K562 (cell line): ENCODE measurements around the gene RAB31. TPM values are rescaled to one million over a fixed set of nuclear protein-coding genes. Genes with fewer than 3 reads are reported as not detected.

Experiments used
- IFI16 ChIP-seq: fragments of 250-450 bp; sonication (Bioruptor Pico); IDR thresholded peaks from 2 replicates; pipeline ENCODE4 v2.1.2; 2022; ENCODE audit warnings: mild to moderate bottlenecking, inconsistent platforms
- RAD21 ChIP-seq, 2 experiments: fragments of 250-450 bp in 1 of 2; fragments of 450-650 bp in 1 of 2; sonication (Bioruptor Pico) in 1 of 2; formaldehyde crosslinking in 1 of 2; IDR thresholded peaks in 1 of 2; conservative IDR thresholded peaks in 1 of 2; 2 replicates each; pipeline versions ENCODE4 v1.4.0 to v1.8.0; 2020 to 2022; ENCODE audit warnings: mild to moderate bottlenecking in 2 of 2, moderate library complexity in 1 of 2
- polyA plus RNA-seq, 8 experiments: library from polyadenylated mRNA; depleted of rRNA in 4 of 8; stranded (reverse) in 5 of 8; unstranded in 3 of 8; fragments of >200 nt; fragmentation: Nextera tagmentation in 2 of 8; fragmentation: Illumina TruSeq in 1 of 8; extraction: Ambion mirVana in 2 of 8; extraction: Trizol in 1 of 8; gene quantifications; 2 replicates each; pipeline versions ENCODE4 v1.2.1 to v1.2.3, GENCODE V29; 2011 to 2014; ENCODE audit warnings: inconsistent platforms in 1 of 8, missing spikeins in 1 of 8
- total RNA-seq, 7 experiments: library from RNA; depleted of rRNA in 6 of 7; stranded (reverse); fragments of >200 nt in 6 of 7; fragmentation: Illumina TruSeq in 2 of 7; extraction: Trizol in 2 of 7; gene quantifications; 2 replicates each; pipeline versions ENCODE4 v1.2.1 to v1.2.3, GENCODE V29; 2011 to 2021; ENCODE audit warnings: low replicate concordance in 1 of 7
- TF ChIP-seq, protein P1 (sequence below), 2 experiments: fragments of 450-650 bp; formaldehyde crosslinking in 1 of 2; IDR thresholded peaks; 2 replicates each; pipeline versions ENCODE4 v1.4.0 to v1.6.1; 2014 to 2020; ENCODE audit warnings: mild to moderate bottlenecking in 2 of 2, borderline replicate concordance in 1 of 2, low read depth in 1 of 2
- TF ChIP-seq, protein P2 (sequence below), 3 experiments: IDR thresholded peaks in 2 of 3; conservative IDR thresholded peaks in 1 of 3; 2 replicates each; pipeline ENCODE4 v1.5.1; 2011 to 2012; ENCODE audit warnings: low read length in 3 of 3, mild to moderate bottlenecking in 3 of 3, control low read depth in 2 of 3, improper control_type of control experiment in 1 of 3, inconsistent platforms in 1 of 3, low read depth in 1 of 3, mixed read lengths in 1 of 3, moderate library complexity in 1 of 3; ENCODE audit not compliant: insufficient read depth in 2 of 3
- TF ChIP-seq, protein P3 (sequence below): sonication (generic); formaldehyde crosslinking; IDR thresholded peaks from 2 replicates; pipeline ENCODE4 v1.8.0; 2023; ENCODE audit warnings: mild to moderate bottlenecking, missing genetic modification reagents

Gene RAB31
- total and polyA plus RNA-seq, 9 of the 15 experiments (the other 6 are each of a cell fraction or from before 2014, with no cell fraction given) = 20.7 to 70.4 (median 41.3) TPM

DNA sequence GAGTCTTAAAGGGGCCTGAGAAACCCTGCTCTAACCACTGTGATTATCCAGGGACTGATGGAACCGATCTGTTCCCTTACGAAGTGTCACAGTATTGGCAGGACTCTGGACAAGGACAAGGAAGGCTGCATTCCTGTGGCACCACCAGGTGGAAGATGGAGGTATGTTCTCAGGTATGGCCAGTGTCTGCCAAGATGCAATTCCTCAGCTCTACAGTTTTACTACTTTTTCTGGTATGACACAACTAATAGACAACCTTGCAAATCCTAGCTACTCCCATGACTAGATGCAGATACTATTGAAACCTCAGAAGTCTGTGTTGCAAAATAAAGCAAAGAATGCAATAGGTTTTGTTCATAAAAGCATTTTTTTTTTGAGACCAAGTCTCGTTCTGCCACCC is 14.6 kb downstream of the RAB31 start (continued):
- TF ChIP-seq, protein P1, sequence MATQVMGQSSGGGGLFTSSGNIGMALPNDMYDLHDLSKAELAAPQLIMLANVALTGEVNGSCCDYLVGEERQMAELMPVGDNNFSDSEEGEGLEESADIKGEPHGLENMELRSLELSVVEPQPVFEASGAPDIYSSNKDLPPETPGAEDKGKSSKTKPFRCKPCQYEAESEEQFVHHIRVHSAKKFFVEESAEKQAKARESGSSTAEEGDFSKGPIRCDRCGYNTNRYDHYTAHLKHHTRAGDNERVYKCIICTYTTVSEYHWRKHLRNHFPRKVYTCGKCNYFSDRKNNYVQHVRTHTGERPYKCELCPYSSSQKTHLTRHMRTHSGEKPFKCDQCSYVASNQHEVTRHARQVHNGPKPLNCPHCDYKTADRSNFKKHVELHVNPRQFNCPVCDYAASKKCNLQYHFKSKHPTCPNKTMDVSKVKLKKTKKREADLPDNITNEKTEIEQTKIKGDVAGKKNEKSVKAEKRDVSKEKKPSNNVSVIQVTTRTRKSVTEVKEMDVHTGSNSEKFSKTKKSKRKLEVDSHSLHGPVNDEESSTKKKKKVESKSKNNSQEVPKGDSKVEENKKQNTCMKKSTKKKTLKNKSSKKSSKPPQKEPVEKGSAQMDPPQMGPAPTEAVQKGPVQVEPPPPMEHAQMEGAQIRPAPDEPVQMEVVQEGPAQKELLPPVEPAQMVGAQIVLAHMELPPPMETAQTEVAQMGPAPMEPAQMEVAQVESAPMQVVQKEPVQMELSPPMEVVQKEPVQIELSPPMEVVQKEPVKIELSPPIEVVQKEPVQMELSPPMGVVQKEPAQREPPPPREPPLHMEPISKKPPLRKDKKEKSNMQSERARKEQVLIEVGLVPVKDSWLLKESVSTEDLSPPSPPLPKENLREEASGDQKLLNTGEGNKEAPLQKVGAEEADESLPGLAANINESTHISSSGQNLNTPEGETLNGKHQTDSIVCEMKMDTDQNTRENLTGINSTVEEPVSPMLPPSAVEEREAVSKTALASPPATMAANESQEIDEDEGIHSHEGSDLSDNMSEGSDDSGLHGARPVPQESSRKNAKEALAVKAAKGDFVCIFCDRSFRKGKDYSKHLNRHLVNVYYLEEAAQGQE (IDR thresholded peaks at IDR 0.05; ENCODE audit: borderline replicate concordance) = peak; percentile 43; the same call in 1 of the 2 replicates
- TF ChIP-seq, protein P1 (CRISPR knock-in tag; IDR thresholded peaks at IDR 0.05; ENCODE audit: low read depth) = no peak
- TF ChIP-seq RAD21 (CRISPR knock-in tag; conservative IDR thresholded peaks at IDR 0.05 in 1 of 2, IDR thresholded peaks at IDR 0.05 in 1 of 2) = peak in 1 of 2 experiments; percentile 53; a peak in 2 of 4 replicates
- TF ChIP-seq IFI16 (CRISPR knock-in tag) = no peak
- TF ChIP-seq, protein P2, sequence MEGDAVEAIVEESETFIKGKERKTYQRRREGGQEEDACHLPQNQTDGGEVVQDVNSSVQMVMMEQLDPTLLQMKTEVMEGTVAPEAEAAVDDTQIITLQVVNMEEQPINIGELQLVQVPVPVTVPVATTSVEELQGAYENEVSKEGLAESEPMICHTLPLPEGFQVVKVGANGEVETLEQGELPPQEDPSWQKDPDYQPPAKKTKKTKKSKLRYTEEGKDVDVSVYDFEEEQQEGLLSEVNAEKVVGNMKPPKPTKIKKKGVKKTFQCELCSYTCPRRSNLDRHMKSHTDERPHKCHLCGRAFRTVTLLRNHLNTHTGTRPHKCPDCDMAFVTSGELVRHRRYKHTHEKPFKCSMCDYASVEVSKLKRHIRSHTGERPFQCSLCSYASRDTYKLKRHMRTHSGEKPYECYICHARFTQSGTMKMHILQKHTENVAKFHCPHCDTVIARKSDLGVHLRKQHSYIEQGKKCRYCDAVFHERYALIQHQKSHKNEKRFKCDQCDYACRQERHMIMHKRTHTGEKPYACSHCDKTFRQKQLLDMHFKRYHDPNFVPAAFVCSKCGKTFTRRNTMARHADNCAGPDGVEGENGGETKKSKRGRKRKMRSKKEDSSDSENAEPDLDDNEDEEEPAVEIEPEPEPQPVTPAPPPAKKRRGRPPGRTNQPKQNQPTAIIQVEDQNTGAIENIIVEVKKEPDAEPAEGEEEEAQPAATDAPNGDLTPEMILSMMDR (IDR thresholded peaks at IDR 0.05 in 2 of 3, conservative IDR thresholded peaks at IDR 0.05 in 1 of 3; ENCODE audit: insufficient read depth in 2 of 3, low read depth in 1 of 3, low read length in 3 of 3) = peak in 2 of 3 experiments; percentile 26 to 34; a peak in 3 of 6 replicates
- TF ChIP-seq, protein P3, sequence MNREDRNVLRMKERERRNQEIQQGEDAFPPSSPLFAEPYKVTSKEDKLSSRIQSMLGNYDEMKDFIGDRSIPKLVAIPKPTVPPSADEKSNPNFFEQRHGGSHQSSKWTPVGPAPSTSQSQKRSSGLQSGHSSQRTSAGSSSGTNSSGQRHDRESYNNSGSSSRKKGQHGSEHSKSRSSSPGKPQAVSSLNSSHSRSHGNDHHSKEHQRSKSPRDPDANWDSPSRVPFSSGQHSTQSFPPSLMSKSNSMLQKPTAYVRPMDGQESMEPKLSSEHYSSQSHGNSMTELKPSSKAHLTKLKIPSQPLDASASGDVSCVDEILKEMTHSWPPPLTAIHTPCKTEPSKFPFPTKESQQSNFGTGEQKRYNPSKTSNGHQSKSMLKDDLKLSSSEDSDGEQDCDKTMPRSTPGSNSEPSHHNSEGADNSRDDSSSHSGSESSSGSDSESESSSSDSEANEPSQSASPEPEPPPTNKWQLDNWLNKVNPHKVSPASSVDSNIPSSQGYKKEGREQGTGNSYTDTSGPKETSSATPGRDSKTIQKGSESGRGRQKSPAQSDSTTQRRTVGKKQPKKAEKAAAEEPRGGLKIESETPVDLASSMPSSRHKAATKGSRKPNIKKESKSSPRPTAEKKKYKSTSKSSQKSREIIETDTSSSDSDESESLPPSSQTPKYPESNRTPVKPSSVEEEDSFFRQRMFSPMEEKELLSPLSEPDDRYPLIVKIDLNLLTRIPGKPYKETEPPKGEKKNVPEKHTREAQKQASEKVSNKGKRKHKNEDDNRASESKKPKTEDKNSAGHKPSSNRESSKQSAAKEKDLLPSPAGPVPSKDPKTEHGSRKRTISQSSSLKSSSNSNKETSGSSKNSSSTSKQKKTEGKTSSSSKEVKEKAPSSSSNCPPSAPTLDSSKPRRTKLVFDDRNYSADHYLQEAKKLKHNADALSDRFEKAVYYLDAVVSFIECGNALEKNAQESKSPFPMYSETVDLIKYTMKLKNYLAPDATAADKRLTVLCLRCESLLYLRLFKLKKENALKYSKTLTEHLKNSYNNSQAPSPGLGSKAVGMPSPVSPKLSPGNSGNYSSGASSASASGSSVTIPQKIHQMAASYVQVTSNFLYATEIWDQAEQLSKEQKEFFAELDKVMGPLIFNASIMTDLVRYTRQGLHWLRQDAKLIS (CRISPR knock-in tag) = no peak
